ENCODE data around the gene NANP. TPM values are rescaled to one million over a fixed set of nuclear protein-coding genes. Genes with fewer than 3 reads are reported as not detected.

NANP gene
- total RNA-seq, 1 experiment from 2014 or later = 7.5 TPM

DNA sequence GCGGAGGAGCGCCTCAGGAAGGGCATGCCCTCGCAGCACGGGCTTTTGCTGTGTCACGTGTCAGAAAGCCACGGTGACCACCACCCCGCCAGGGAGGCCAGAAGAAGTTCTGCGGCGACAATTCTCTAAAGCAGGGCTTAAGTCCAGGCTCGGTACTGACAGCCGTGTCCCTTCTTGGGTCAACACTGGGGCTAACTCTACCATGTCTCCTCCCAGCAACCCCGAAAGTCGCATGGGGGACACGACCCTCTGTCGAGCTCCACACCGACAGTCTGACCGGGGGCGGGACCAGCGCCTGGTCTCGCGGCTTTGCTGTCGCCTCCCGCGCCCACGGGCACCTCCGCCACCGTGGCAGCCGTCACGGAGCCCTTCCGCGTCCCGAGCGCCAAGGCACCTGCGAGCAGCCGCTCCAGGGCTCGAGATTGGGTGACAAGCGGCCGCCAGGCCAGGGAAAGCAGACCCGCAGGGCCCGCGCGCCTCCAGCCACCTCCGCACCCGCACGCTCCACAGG lies 534 bp downstream of the NANP start:
- no peaks in the 10 kb centered on the region for H3K9me3 ChIP-seq (ENCODE audit: insufficient read depth, low read depth)
- CTCF ChIA-PET = no interaction called here
- peak overlapping the region; percentile 97 for H3K27ac ChIP-seq
- peak in 1 of 2 experiments; percentile 30 for DNase-seq
- intact Hi-C loops (cut with micrococcal nuclease; ENCODE audit: unreplicated experiment) = loop anchor here (2.0 to 10.0 kb wide), 4 partner anchors 74 to 631 kb away; partner anchors contain the start of genes APMAP, GINS1 and ZNF337
- peak overlapping the region; percentile 98 for H3K4me3 ChIP-seq
- H3K4me2 ChIP-seq = peak overlapping the region; percentile 80
- no peaks in the 10 kb centered on the region for H3K9me2 ChIP-seq (ENCODE audit: insufficient read depth)
- H3K79me2 ChIP-seq (ENCODE audit: low read depth) = peaks cover 70% of the 10 kb centered on the region
- TF ChIP-seq, protein P1, sequence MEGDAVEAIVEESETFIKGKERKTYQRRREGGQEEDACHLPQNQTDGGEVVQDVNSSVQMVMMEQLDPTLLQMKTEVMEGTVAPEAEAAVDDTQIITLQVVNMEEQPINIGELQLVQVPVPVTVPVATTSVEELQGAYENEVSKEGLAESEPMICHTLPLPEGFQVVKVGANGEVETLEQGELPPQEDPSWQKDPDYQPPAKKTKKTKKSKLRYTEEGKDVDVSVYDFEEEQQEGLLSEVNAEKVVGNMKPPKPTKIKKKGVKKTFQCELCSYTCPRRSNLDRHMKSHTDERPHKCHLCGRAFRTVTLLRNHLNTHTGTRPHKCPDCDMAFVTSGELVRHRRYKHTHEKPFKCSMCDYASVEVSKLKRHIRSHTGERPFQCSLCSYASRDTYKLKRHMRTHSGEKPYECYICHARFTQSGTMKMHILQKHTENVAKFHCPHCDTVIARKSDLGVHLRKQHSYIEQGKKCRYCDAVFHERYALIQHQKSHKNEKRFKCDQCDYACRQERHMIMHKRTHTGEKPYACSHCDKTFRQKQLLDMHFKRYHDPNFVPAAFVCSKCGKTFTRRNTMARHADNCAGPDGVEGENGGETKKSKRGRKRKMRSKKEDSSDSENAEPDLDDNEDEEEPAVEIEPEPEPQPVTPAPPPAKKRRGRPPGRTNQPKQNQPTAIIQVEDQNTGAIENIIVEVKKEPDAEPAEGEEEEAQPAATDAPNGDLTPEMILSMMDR (conservative IDR thresholded peaks at IDR 0.05) = no peak
- TF ChIP-seq EZH2 (IDR thresholded peaks at IDR 0.05; ENCODE audit: low read depth) = no peak
- POLR2A ChIA-PET (ENCODE audit: unreplicated experiment) = no interaction called here
- no TSS peak for BruUV-seq (replicated peaks)
- H4K20me1 ChIP-seq (ENCODE audit: insufficient read depth) = no peaks in the 10 kb centered on the region
- H3K27me3 ChIP-seq (ENCODE audit: insufficient read depth, low read depth) = no peaks in the 10 kb centered on the region
- peak overlapping the region; percentile 97 for H2AFZ ChIP-seq
- H3K36me3 ChIP-seq (ENCODE audit: low read depth) = no peaks in the 10 kb centered on the region; the same call in 1 of the 2 replicates
- peaks cover 26% of the 10 kb centered on the region for H3K4me1 ChIP-seq (replicated peaks; ENCODE audit: insufficient read depth)
- H3F3A ChIP-seq (ENCODE audit: insufficient read depth, low read depth) = peaks cover 17% of the 10 kb centered on the region

GRCh38 chr20:25622450-25623224 lies 1.2 kb downstream of the NANP start:
- no peaks in the 10 kb centered on the region for H3K9me3 ChIP-seq (ENCODE audit: insufficient read depth, low read depth)
- H3F3A ChIP-seq (ENCODE audit: insufficient read depth, low read depth) = peaks cover 17% of the 10 kb centered on the region
- peak overlapping the region; percentile 97 for H3K27ac ChIP-seq
- H2AFZ ChIP-seq = peak overlapping the region; percentile 97
- peaks cover 26% of the 10 kb centered on the region for H3K4me1 ChIP-seq (replicated peaks; ENCODE audit: insufficient read depth)
- H3K79me2 ChIP-seq (ENCODE audit: low read depth) = peaks cover 72% of the 10 kb centered on the region
- CTCF ChIA-PET = no interaction called here
- no peaks in the 10 kb centered on the region for H3K27me3 ChIP-seq (ENCODE audit: insufficient read depth, low read depth)
- POLR2A ChIA-PET (ENCODE audit: unreplicated experiment) = no interaction called here
- no peaks in the 10 kb centered on the region; the same call in 1 of the 2 replicates for H3K36me3 ChIP-seq (ENCODE audit: low read depth)
- no peaks in the 10 kb centered on the region for H3K9me2 ChIP-seq (ENCODE audit: insufficient read depth)
- no peak for DNase-seq
- BruUV-seq (replicated peaks) = TSS peak; percentile 31
- peak overlapping the region; percentile 80 for H3K4me2 ChIP-seq
- no peaks in the 10 kb centered on the region for H4K20me1 ChIP-seq (ENCODE audit: insufficient read depth)
- TF ChIP-seq, protein P1 (conservative IDR thresholded peaks at IDR 0.05) = no peak
- TF ChIP-seq EZH2 (IDR thresholded peaks at IDR 0.05; ENCODE audit: low read depth) = no peak
- H3K4me3 ChIP-seq = peak overlapping the region; percentile 98
- intact Hi-C loops (cut with micrococcal nuclease; ENCODE audit: unreplicated experiment) = loop anchor here (2.0 to 10.0 kb wide), 4 partner anchors 74 to 630 kb away; partner anchors contain the start of genes APMAP, GINS1 and ZNF337

GRCh38 chr20:25622049-25622448 lies 1.8 kb downstream of the NANP start:
- H3K27me3 ChIP-seq (ENCODE audit: insufficient read depth, low read depth) = no peaks in the 10 kb centered on the region
- BruUV-seq (replicated peaks) = no TSS peak
- no peak for DNase-seq
- H3K4me3 ChIP-seq = peak overlapping the region; percentile 98
- no peaks in the 10 kb centered on the region for H4K20me1 ChIP-seq (ENCODE audit: insufficient read depth)
- no peaks in the 10 kb centered on the region for H3K9me3 ChIP-seq (ENCODE audit: insufficient read depth, low read depth)
- no peak overlapping the region for H2AFZ ChIP-seq
- no peaks in the 10 kb centered on the region for H3K9me2 ChIP-seq (ENCODE audit: insufficient read depth)
- no peak overlapping the region for H3K27ac ChIP-seq
- H3K79me2 ChIP-seq (ENCODE audit: low read depth) = peaks cover 77% of the 10 kb centered on the region
- peaks cover 26% of the 10 kb centered on the region for H3K4me1 ChIP-seq (replicated peaks; ENCODE audit: insufficient read depth)
- H3K36me3 ChIP-seq (ENCODE audit: low read depth) = no peaks in the 10 kb centered on the region; the same call in 1 of the 2 replicates
- H3F3A ChIP-seq (ENCODE audit: insufficient read depth, low read depth) = peaks cover 17% of the 10 kb centered on the region
- CTCF ChIA-PET = no interaction called here
- peak overlapping the region; percentile 80 for H3K4me2 ChIP-seq
- no peak for TF ChIP-seq EZH2 (IDR thresholded peaks at IDR 0.05; ENCODE audit: low read depth)
- TF ChIP-seq, protein P1 (conservative IDR thresholded peaks at IDR 0.05) = no peak
- intact Hi-C loops (cut with micrococcal nuclease; ENCODE audit: unreplicated experiment) = loop anchor here (2.0 to 10.0 kb wide), 4 partner anchors 75 to 630 kb away; partner anchors contain the start of genes APMAP, GINS1 and ZNF337
- POLR2A ChIA-PET (ENCODE audit: unreplicated experiment) = no interaction called here

All from PC-9 (cell line).